Panc1 (cell line): ENCODE data around the gene TRDN.

Source experiments
- POLR2AphosphoS5 ChIP-seq: IDR thresholded peaks from 2 replicates; pipeline ENCODE4 v1.6.1; 2012; ENCODE audit warnings: mild to moderate bottlenecking, low read depth, low read length, moderate library complexity
- TCF7L2 ChIP-seq: IDR thresholded peaks from 2 replicates; pipeline ENCODE4 v1.6.1; 2011; ENCODE audit warnings: mild to moderate bottlenecking, low read depth, low read length, inconsistent platforms
- TF ChIP-seq, protein P1 (sequence below): fragments of 450-650 bp; IDR thresholded peaks from 2 replicates; pipeline ENCODE4 v1.5.1; 2017; ENCODE audit warnings: mild to moderate bottlenecking
- TF ChIP-seq, protein P2 (sequence below), 2 experiments: IDR thresholded peaks; 2 replicates each; pipeline ENCODE4 v1.6.1; 2011 to 2012; ENCODE audit warnings: low read depth in 2 of 2, control low read depth in 1 of 2, low read length in 1 of 2, mild to moderate bottlenecking in 1 of 2, moderate library complexity in 1 of 2; ENCODE audit not compliant: insufficient read depth in 1 of 2

DNA sequence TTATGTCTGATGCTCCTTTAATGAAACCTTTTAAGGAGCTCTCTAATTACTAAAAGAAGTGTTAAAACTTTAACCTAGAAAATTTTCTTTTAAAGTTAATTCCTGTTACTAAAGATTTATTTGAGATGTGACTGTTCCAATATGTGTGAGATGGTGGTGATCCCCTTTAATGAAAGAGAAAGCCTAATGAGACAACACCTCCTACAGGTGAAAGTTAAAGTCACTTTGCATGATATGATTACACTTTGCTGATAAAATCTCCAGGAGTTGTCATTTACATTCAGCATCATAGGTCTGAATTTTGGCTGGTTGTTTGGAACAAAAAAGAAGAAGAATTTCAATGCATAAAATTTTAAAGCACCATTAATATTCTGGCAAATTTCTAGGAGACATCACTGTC is 307.4 kb downstream of the TRDN start:
- TF ChIP-seq TCF7L2 (no peak), POLR2AphosphoS5 (no peak)
- TF ChIP-seq, protein P1, sequence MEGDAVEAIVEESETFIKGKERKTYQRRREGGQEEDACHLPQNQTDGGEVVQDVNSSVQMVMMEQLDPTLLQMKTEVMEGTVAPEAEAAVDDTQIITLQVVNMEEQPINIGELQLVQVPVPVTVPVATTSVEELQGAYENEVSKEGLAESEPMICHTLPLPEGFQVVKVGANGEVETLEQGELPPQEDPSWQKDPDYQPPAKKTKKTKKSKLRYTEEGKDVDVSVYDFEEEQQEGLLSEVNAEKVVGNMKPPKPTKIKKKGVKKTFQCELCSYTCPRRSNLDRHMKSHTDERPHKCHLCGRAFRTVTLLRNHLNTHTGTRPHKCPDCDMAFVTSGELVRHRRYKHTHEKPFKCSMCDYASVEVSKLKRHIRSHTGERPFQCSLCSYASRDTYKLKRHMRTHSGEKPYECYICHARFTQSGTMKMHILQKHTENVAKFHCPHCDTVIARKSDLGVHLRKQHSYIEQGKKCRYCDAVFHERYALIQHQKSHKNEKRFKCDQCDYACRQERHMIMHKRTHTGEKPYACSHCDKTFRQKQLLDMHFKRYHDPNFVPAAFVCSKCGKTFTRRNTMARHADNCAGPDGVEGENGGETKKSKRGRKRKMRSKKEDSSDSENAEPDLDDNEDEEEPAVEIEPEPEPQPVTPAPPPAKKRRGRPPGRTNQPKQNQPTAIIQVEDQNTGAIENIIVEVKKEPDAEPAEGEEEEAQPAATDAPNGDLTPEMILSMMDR: peak; percentile 8; the same call in 1 of the 2 replicates
- TF ChIP-seq, protein P2, sequence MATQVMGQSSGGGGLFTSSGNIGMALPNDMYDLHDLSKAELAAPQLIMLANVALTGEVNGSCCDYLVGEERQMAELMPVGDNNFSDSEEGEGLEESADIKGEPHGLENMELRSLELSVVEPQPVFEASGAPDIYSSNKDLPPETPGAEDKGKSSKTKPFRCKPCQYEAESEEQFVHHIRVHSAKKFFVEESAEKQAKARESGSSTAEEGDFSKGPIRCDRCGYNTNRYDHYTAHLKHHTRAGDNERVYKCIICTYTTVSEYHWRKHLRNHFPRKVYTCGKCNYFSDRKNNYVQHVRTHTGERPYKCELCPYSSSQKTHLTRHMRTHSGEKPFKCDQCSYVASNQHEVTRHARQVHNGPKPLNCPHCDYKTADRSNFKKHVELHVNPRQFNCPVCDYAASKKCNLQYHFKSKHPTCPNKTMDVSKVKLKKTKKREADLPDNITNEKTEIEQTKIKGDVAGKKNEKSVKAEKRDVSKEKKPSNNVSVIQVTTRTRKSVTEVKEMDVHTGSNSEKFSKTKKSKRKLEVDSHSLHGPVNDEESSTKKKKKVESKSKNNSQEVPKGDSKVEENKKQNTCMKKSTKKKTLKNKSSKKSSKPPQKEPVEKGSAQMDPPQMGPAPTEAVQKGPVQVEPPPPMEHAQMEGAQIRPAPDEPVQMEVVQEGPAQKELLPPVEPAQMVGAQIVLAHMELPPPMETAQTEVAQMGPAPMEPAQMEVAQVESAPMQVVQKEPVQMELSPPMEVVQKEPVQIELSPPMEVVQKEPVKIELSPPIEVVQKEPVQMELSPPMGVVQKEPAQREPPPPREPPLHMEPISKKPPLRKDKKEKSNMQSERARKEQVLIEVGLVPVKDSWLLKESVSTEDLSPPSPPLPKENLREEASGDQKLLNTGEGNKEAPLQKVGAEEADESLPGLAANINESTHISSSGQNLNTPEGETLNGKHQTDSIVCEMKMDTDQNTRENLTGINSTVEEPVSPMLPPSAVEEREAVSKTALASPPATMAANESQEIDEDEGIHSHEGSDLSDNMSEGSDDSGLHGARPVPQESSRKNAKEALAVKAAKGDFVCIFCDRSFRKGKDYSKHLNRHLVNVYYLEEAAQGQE (IDR thresholded peaks at IDR 0.05; ENCODE audit: insufficient read depth in 1 of 2, low read depth in 2 of 2, low read length in 1 of 2): no peak
